Measurements from ENCODE around the gene FCRL5.
"Not testable (repeated sequence)": the region's sequence is repeated elsewhere in the genome, so short reads cannot be mapped to it uniquely, and the experiment has no call there.

FCRL5 gene

GRCh38 chr1:157487504-157487903 is 64.8 kb downstream of the FCRL5 start:
- no peak for DNase-seq (ENCODE audit: low spot score)

- no peak for DNase-seq (ENCODE audit: low spot score)
These were observed 65.2 kb downstream of the FCRL5 start for GRCh38 chr1:157487096-157487495.

- not testable (repeated sequence) for DNase-seq (ENCODE audit: low spot score)
These were observed 65.9 kb downstream of the FCRL5 start for GRCh38 chr1:157486400-157486799.

GRCh38 chr1:157485793-157486192 is 66.5 kb downstream of the FCRL5 start:
- no peak for DNase-seq (ENCODE audit: low spot score)

DNA sequence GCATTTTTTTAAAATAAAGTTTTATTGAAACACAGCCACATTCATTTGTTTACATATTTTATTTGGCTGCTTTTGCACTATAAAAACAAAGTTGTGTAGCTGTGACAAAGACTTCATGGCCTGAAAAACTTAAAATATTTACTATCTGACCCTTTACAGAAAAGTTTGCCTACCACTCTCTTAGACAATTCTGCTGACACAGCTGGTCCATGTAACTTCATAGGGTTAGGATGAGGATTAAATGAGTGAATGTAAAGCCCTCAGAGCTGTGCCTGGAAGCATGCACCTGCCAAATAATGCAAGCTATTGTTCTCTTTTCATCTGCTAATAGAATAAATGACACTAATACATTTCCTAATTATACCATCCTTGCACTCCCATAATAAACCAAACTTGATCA is 67.7 kb downstream of the FCRL5 start:
- DNase-seq (ENCODE audit: low spot score), result no peak

- no peak for DNase-seq (ENCODE audit: low spot score)
These were observed 68.7 kb downstream of the FCRL5 start for GRCh38 chr1:157483635-157484034.

- DNase-seq (ENCODE audit: low spot score), result no peak
These were observed 69.6 kb downstream of the FCRL5 start for GRCh38 chr1:157482717-157483116.

DNA sequence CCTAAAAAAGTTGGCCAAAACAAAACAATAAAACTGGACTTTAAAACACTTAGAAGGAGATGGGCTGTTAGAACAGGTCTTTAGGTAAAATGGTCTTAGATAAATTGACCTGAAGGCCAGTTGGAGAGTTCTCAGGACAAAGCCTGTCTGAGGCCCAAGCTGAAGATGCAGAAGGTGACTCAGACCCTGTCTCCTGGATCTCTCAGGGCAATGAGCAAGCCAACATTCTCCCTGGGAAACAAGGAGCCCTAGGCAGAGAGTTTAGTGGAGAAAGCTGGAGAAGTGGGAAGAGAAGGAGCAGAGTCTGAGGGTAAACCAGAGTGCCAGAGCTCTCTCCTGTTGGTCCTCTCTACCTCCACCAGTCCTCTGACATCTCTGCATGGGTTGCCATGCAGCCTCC is 70.1 kb downstream of the FCRL5 start:
- DNase-seq (ENCODE audit: low spot score), result no peak

DNA sequence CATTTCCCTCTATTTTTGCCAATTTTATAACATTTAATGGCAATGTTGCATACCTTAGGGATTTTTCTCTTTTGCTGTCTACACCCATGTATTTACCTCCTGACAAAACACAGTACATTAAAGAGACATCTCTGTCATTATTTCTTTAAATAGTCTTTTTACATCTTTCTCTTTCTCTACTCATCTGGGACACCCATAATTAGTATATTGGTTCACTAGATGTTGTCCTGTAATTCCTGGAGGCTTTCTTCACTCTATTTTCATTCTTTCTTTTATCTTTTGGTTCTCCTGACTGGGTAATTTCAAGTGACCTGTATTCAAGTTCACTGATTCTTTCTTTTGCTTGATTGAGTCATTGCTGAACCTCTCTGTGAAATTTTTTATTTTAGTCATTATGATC is 74.3 kb downstream of the FCRL5 start:
- DNase-seq (ENCODE audit: low spot score), result no peak

DNA sequence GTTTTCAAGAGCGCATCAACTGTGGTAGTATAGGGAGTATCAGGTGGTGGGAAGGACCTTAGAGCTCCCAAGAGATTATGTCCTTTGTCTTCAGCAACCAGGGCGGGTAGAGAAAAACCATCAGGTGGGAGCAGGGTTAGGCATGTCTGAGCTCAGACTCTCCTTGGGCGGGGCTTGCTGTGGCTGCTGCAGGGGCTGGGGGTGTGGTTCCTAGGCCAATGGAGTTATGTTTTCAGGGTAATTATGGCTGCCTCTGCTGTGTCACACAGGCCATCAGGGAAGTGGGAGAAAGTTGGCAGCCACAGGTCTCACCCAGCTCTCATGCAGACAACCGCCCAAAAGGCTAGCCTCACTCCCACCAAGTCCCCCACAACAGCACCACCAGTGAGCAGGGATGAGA is 74.9 kb downstream of the FCRL5 start:
- no peak for DNase-seq (ENCODE audit: low spot score)

DNA sequence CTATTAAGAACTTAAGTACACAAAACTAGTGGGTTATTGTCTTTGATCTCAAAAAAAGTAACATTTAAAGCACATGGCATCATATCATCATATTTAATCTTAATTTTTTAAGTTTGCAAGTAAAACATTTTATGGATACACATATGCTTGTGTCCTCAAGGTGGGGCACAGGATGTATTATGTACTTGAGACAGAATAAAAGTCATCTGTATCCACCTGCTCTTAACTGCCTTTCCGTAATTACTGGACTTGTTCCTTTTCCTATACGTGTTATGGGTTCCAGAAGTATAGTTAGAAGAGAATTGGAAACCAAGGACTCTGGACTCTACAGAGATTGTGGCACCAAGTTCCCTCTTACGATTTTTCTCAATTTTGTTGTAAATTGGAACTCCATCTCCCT is 79.4 kb downstream of the FCRL5 start:
- no peak for DNase-seq (ENCODE audit: low spot score)

- no peak for DNase-seq (ENCODE audit: low spot score)
These were observed 80.1 kb downstream of the FCRL5 start for GRCh38 chr1:157472056-157472701.

DNA sequence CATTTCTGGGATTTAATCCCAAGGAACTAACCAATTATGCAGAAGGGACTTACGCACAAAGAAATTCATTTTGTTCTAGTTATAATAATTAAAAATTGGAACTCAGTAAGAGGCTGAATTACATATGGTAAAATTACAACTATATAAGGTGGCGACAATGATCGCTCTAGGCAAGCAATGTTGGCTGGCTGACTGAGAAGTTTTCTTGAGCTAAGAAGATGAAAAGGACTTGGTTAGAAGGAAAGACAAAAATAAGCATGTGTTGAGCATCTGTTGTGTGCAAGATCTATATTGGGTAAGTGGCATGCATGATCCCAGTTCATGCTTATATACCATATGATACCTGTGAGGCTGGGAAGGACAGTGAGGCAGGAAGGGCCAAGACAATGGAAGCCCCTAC is 80.8 kb downstream of the FCRL5 start:
- no peak for DNase-seq (ENCODE audit: low spot score)

DNA sequence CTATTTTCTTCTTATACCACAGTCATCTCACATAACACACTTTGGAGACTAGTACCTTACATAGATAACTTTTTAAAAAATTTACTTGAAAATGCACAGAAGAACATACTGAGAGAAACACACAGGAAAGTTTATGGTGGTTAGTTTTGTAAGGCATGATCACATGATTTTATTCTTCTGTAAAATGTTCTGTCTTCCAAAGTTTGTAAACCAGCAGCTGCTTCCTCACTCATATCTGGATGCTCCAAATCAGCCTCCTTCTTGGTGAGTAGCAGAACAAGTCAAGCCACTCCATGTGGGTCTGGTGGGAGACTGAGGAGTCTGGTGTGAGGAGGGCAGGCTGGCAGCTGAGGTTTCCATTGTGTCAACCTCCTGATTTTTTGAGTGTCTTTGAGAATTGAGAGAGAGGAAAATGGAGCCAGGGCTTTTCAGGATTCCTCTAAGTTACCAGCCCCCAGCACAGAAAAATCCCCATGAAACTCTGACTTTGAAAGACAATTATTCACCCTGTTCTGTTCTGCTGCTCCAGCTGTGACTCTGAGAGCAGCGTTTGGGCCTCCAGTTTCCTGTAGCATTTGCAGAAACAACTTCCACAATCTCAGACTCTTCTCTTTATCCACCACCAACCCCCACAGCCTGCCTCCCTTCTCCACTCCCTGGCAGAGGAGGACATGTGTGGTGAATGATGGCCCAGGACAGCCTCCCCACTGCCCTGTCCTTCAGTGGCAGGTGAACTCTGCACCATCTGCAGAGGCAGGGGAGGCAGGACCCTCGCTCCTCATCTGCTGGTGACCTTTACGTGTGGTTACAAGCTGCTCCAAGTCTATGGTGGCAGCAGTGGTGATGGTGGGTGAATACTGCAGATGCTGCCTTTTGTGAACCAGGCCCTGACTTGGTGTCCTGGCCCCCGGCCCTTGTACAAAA is 82.3 kb downstream of the FCRL5 start:
- DNase-seq (ENCODE audit: low spot score), result no peak

- no peak for DNase-seq (ENCODE audit: low spot score)
These were observed 83.0 kb downstream of the FCRL5 start for GRCh38 chr1:157469300-157469699.

- DNase-seq (ENCODE audit: low spot score), result no peak
These were observed 86.3 kb downstream of the FCRL5 start for GRCh38 chr1:157466011-157466410.

Measured in activated CD4-positive, alpha-beta T cell treated with anti-CD3 and anti-CD28 coated beads, Interleukin-2, Interleukin-4, amounts not matched to agents 100 ng/mL and 50 ng/mL, durations not matched to agents 16 hours and 8 hours (primary cell).